Measurements from ENCODE around the gene MRPL24.

Gene MRPL24

GRCh38 chr1:156728599-156729462 is 12.1 kb downstream of the MRPL24 start, which contains the start of gene ISG20L2 (continued):
- TF ChIP-seq ZNF518A (tag by site-specific recombination; conservative IDR thresholded peaks at IDR 0.05; ENCODE audit: low read depth), result 0 out of 2 replicates have a peak, but pooled peaks have one; percentile 25
- TF ChIP-seq ZNF629 (tag by site-specific recombination; IDR thresholded peaks at IDR 0.05), result peak; percentile 100
- no peak for TF ChIP-seq ZNF280C (tag by site-specific recombination; IDR thresholded peaks at IDR 0.05)
- no peak for TF ChIP-seq AEBP2 (tag by site-specific recombination; IDR thresholded peaks at IDR 0.05; ENCODE audit: borderline replicate concordance)
- TF ChIP-seq ZBTB48 (tag by site-specific recombination; IDR thresholded peaks at IDR 0.05), result peak; percentile 33; the same call in 1 of the 2 replicates
- no peak for TF ChIP-seq BCL11A (tag by site-specific recombination; IDR thresholded peaks at IDR 0.05; ENCODE audit: low read depth)
- peak; percentile 55; the same call in 1 of the 2 replicates for TF ChIP-seq KLF10 (tag by site-specific recombination; IDR thresholded peaks at IDR 0.05)
- peak; percentile 61 for TF ChIP-seq SP7 (tag by site-specific recombination; IDR thresholded peaks at IDR 0.05)
- no peak for TF ChIP-seq PRDM6 (tag by site-specific recombination; IDR thresholded peaks at IDR 0.05)
- TF ChIP-seq ZBTB44 (tag by site-specific recombination; IDR thresholded peaks at IDR 0.05), result no peak; the same call in 1 of the 2 replicates
- TF ChIP-seq ZBTB11 (tag by site-specific recombination; conservative IDR thresholded peaks at IDR 0.05; ENCODE audit: low read depth), result peak; percentile 96
- TF ChIP-seq ZNF843 (tag by site-specific recombination; IDR thresholded peaks at IDR 0.05), result peak; percentile 44; the same call in 1 of the 2 replicates
- TF ChIP-seq PRDM1 (tag by site-specific recombination; IDR thresholded peaks at IDR 0.05), result no peak
- no peak for TF ChIP-seq ZNF791 (tag by site-specific recombination; IDR thresholded peaks at IDR 0.05)
- TF ChIP-seq ZBTB8A (tag by site-specific recombination; IDR thresholded peaks at IDR 0.05), result peak; percentile 86
- TF ChIP-seq ZNF623 (tag by site-specific recombination; IDR thresholded peaks at IDR 0.05), result no peak; the same call in 1 of the 2 replicates
- peak; percentile 62; the same call in 1 of the 2 replicates for TF ChIP-seq PATZ1 (tag by site-specific recombination; IDR thresholded peaks at IDR 0.05)
- no peak for TF ChIP-seq ZNF112 (tag by site-specific recombination; IDR thresholded peaks at IDR 0.05)
- TF ChIP-seq BCL11B (tag by site-specific recombination; IDR thresholded peaks at IDR 0.05; ENCODE audit: low read depth), result no peak
- TF ChIP-seq ZNF292 (tag by site-specific recombination; IDR thresholded peaks at IDR 0.05; ENCODE audit: borderline replicate concordance, low read depth), result no peak

Data from HEK293 (cell line).